Measurements from ENCODE around the gene SPTBN1. TPM values are rescaled to one million over a fixed set of nuclear protein-coding genes. Genes with fewer than 3 reads are reported as not detected.

SPTBN1 gene
- total and polyA plus RNA-seq, 2 of the 13 experiments (the other 11 are each of a cell fraction or from before 2014, with no cell fraction given) = 123 to 299 TPM

DNA sequence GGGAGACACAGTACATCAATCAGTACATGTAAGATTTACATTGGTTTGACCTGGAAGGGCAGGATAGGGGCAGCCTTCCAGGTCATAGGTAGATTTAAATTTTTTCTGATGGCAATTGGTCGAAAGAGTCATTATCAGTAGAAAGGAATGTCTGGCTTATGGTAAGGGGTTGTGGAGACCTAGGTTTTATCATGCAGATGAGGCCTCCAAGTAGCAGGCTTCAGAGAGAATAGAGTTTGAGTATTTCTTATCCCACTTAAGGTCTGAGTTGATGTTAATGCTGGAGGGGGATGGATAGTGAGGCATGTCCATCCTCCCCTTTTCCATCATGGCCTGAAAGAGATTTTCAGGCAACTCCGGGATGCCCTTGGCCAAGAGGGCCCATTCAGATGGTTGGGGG is 60.7 kb downstream of the SPTBN1 start:
- no peak overlapping the region for H3K27ac ChIP-seq (ENCODE audit: extremely low read length, insufficient read depth, low read length)
- H3K9ac ChIP-seq (ENCODE audit: insufficient read depth, low read depth, low read length) = no peak overlapping the region
- no peak for TF ChIP-seq FOXM1 (CRISPR knock-in tag; IDR thresholded peaks at IDR 0.05)
- TF ChIP-seq SPEN (CRISPR knock-in tag; IDR thresholded peaks at IDR 0.05; ENCODE audit: low read depth) = no peak
- TF ChIP-seq ZNF883 (CRISPR knock-in tag; IDR thresholded peaks at IDR 0.05; ENCODE audit: not compliant biosample characterization) = no peak
- no peak for TF ChIP-seq ZMYM4 (CRISPR knock-in tag; IDR thresholded peaks at IDR 0.05)
- TF ChIP-seq ZSCAN20 (CRISPR knock-in tag; IDR thresholded peaks at IDR 0.05; ENCODE audit: borderline replicate concordance) = no peak
- TF ChIP-seq ISL2 (CRISPR knock-in tag; IDR thresholded peaks at IDR 0.05) = no peak
- no peak for TF ChIP-seq SP4 (CRISPR knock-in tag; IDR thresholded peaks at IDR 0.05)
- TF ChIP-seq MAF1 (CRISPR knock-in tag; IDR thresholded peaks at IDR 0.05; ENCODE audit: borderline replicate concordance) = no peak
- TF ChIP-seq, protein P1, sequence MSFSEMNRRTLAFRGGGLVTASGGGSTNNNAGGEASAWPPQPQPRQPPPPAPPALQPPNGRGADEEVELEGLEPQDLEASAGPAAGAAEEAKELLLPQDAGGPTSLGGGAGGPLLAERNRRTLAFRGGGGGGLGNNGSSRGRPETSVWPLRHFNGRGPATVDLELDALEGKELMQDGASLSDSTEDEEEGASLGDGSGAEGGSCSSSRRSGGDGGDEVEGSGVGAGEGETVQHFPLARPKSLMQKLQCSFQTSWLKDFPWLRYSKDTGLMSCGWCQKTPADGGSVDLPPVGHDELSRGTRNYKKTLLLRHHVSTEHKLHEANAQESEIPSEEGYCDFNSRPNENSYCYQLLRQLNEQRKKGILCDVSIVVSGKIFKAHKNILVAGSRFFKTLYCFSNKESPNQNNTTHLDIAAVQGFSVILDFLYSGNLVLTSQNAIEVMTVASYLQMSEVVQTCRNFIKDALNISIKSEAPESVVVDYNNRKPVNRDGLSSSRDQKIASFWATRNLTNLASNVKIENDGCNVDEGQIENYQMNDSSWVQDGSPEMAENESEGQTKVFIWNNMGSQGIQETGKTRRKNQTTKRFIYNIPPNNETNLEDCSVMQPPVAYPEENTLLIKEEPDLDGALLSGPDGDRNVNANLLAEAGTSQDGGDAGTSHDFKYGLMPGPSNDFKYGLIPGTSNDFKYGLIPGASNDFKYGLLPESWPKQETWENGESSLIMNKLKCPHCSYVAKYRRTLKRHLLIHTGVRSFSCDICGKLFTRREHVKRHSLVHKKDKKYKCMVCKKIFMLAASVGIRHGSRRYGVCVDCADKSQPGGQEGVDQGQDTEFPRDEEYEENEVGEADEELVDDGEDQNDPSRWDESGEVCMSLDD (CRISPR knock-in tag; IDR thresholded peaks at IDR 0.05; ENCODE audit: borderline replicate concordance) = no peak
- TF ChIP-seq, protein P2, sequence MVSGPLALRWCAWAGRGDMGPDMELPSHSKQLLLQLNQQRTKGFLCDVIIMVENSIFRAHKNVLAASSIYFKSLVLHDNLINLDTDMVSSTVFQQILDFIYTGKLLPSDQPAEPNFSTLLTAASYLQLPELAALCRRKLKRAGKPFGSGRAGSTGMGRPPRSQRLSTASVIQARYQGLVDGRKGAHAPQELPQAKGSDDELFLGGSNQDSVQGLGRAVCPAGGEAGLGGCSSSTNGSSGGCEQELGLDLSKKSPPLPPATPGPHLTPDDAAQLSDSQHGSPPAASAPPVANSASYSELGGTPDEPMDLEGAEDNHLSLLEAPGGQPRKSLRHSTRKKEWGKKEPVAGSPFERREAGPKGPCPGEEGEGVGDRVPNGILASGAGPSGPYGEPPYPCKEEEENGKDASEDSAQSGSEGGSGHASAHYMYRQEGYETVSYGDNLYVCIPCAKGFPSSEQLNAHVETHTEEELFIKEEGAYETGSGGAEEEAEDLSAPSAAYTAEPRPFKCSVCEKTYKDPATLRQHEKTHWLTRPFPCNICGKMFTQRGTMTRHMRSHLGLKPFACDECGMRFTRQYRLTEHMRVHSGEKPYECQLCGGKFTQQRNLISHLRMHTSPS (CRISPR knock-in tag; IDR thresholded peaks at IDR 0.05; ENCODE audit: low read depth) = no peak
- TF ChIP-seq ZKSCAN8 (CRISPR knock-in tag; IDR thresholded peaks at IDR 0.05; ENCODE audit: borderline replicate concordance) = no peak
- TF ChIP-seq KLF11 (CRISPR knock-in tag; IDR thresholded peaks at IDR 0.05) = no peak
- TF ChIP-seq ZNF598 (CRISPR knock-in tag; IDR thresholded peaks at IDR 0.05; ENCODE audit: borderline replicate concordance) = no peak
- TF ChIP-seq, protein P3, sequence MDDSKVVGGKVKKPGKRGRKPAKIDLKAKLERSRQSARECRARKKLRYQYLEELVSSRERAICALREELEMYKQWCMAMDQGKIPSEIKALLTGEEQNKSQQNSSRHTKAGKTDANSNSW (CRISPR knock-in tag; IDR thresholded peaks at IDR 0.05; ENCODE audit: borderline replicate concordance) = no peak
- TF ChIP-seq, protein P4, sequence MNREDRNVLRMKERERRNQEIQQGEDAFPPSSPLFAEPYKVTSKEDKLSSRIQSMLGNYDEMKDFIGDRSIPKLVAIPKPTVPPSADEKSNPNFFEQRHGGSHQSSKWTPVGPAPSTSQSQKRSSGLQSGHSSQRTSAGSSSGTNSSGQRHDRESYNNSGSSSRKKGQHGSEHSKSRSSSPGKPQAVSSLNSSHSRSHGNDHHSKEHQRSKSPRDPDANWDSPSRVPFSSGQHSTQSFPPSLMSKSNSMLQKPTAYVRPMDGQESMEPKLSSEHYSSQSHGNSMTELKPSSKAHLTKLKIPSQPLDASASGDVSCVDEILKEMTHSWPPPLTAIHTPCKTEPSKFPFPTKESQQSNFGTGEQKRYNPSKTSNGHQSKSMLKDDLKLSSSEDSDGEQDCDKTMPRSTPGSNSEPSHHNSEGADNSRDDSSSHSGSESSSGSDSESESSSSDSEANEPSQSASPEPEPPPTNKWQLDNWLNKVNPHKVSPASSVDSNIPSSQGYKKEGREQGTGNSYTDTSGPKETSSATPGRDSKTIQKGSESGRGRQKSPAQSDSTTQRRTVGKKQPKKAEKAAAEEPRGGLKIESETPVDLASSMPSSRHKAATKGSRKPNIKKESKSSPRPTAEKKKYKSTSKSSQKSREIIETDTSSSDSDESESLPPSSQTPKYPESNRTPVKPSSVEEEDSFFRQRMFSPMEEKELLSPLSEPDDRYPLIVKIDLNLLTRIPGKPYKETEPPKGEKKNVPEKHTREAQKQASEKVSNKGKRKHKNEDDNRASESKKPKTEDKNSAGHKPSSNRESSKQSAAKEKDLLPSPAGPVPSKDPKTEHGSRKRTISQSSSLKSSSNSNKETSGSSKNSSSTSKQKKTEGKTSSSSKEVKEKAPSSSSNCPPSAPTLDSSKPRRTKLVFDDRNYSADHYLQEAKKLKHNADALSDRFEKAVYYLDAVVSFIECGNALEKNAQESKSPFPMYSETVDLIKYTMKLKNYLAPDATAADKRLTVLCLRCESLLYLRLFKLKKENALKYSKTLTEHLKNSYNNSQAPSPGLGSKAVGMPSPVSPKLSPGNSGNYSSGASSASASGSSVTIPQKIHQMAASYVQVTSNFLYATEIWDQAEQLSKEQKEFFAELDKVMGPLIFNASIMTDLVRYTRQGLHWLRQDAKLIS (CRISPR knock-in tag; IDR thresholded peaks at IDR 0.05) = no peak
- no TSS peak for BruUV-seq (replicated peaks)
- peaks cover 22% of the 10 kb centered on the region for H4K20me1 ChIP-seq (ENCODE audit: insufficient read depth, low read length)
- H3K9me3 ChIP-seq (ENCODE audit: low read length) = no peaks in the 10 kb centered on the region
- H3K27me3 ChIP-seq (ENCODE audit: control insufficient read depth in 1 of 2, insufficient read depth in 2 of 2, low read length in 2 of 2) = no peaks in the 10 kb centered on the region
- H3K4me2 ChIP-seq (ENCODE audit: low read depth, low read length) = no peak overlapping the region
- WGBS (ENCODE audit: low lambda C conversion rate) = 100% methylated on average over 2 of the region's 2 CpGs
- H3K36me3 ChIP-seq (replicated peaks in 1 of 2; ENCODE audit: control insufficient read depth in 1 of 2, insufficient read depth in 2 of 2, low read length in 2 of 2) = peaks cover 0 to 7% of the 10 kb centered on the region in 2 experiments; a peak in 2 of 5 replicates
- ATAC-seq (no peak), FAIRE-seq (no peak), DNase-seq (ENCODE audit: low spot score) (no peak)
- peaks cover 71% of the 10 kb centered on the region for H3K79me2 ChIP-seq (ENCODE audit: insufficient read depth, low read length)
- H3K4me3 ChIP-seq (replicated peaks in 1 of 3; ENCODE audit: insufficient read depth in 1 of 3, low read depth in 2 of 3, low read length in 3 of 3) = no peak overlapping the region
- no peak overlapping the region for H2AFZ ChIP-seq (ENCODE audit: low read length)
- peaks cover 13% of the 10 kb centered on the region for H3K4me1 ChIP-seq (ENCODE audit: insufficient read depth, low read length)
- in situ Hi-C loops (cut with HindIII; ENCODE audit: extremely low pct_ligation_motif_present, low pct_unique_long_range_greater_than_20kb) = no loop called here
- ChIA-PET POLR2A (no interaction called here), CTCF (ENCODE audit: low intra/inter-chr PET ratio, low total read pairs) (no interaction called here)
- intact Hi-C loops (cut with micrococcal nuclease; ENCODE audit: unreplicated experiment) = no loop called here
